AG09309 (cell line): ENCODE results near the gene PLOD3.

Experiments
- DNase-seq: peaks from one replicate; pipeline ENCODE4 v3.0.0-alpha.2; 2010; ENCODE audit warnings: low read depth
- H3K4me3 ChIP-seq: 2 replicates; pipeline ENCODE4 v1.5.1; 2011; ENCODE audit warnings: mild to moderate bottlenecking, low read depth, low read length, moderate library complexity; ENCODE audit not compliant: control insufficient read depth
- CTCF ChIP-seq: IDR thresholded peaks from 2 replicates; pipeline ENCODE4 v1.5.1; 2011; ENCODE audit warnings: mild to moderate bottlenecking, low read depth, low read length, inconsistent platforms; ENCODE audit not compliant: insufficient read depth, control insufficient read depth; ENCODE audit errors: missing control alignments

The PLOD3 gene

GRCh38 chr7:101165075-101165957 lies 52.1 kb downstream of the PLOD3 start, which contains the start of gene VGF:
VGF (minus strand) TSS chr7:101165569; CDS start chr7:101164843, 726 bp downstream.
- TF ChIP-seq CTCF: no peak
- peak; percentile 47 for DNase-seq
- peak within 1 kb of the TSS; percentile 12 for H3K4me3 ChIP-seq

DNA sequence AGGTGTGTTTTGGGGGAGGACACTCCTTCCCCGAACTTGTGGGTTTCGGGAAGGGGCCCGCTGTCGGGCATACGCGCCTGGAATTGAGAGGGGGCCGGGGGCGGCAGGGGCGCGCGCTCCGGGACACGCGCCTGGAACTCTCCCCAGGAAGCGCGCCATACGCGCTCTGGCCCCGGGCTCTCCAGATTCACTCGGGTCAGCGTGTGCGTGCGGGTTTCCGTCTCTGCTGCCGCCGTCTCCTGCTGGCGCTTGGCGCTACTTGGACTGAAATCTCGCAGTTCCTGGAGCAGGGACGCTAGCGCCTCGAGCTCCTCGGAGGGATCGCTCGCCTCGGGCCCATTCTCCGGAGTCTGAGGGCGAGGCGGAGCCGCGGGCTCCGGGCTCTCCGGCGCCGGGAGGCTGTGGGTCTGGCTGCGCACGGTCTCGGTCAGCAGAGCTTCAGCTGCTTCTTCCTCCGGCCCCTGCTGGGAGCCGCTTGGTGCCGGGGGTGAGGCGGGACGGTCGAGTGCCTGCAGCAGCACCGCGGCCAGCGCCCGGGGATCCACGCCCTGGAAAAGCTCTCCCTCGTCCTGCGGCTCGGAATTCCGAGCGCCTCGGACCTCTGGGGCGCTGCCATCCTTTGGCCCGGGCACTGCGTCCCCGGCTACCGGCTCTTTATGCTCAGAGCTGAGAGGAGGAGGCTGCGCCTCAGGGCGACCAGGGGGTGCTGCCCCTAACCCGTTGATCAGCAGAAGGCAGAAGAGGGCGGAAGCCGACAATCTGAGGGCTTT lies 53.1 kb downstream of the PLOD3 start:
- DNase-seq: no peak
- TF ChIP-seq CTCF: no peak
- H3K4me3 ChIP-seq: no peak overlapping the region

- no peak for DNase-seq
- TF ChIP-seq CTCF: no peak
- H3K4me3 ChIP-seq: peak overlapping the region; percentile 42
Observed at GRCh38 chr7:101163279-101164070, 53.9 kb downstream of the PLOD3 start.

GRCh38 chr7:101162551-101163278 lies 54.7 kb downstream of the PLOD3 start:
- no peak for DNase-seq
- no peak for TF ChIP-seq CTCF
- peak overlapping the region; percentile 19 for H3K4me3 ChIP-seq

DNA sequence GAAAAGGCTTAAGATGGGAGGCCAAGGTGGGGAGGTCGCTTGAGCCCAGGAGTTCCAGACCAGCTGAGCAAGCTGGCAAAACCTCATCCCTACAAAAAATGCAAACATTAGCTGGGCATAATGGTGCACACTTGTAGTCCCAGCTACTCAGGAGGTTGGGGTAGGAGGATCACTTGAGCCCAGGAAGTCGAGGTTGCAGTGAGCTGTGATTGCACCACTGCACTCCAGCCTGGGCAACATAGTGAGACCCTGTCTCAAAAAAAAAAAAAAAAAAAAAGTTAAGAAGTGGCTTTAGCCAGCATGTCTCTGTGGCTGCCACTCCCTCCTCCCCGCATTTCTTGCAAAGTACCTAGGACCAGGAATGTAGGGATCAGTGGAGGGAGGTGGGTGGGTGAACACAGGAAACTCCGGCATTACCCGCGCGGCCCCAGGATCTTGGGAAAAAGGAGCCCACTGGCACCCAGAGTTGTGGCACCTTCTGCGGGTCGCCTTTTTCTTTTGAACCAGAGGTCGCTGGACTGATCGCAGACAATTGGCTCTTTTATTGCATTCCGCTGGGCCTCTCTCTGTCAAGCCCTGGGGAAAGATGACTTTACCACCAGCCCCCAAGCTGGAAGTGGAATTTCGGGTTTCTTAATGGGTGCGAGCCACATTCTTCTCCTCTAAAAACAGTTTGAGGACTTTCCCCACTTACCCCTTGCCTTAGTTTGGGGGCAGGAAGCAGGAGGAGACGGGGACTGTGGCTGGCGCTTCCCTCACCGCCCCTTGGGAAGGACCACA lies 55.5 kb downstream of the PLOD3 start:
- no peak for DNase-seq
- no peak overlapping the region for H3K4me3 ChIP-seq
- TF ChIP-seq CTCF: no peak
